Superior temporal gyrus (tissue), 1 donor: ENCODE data around the gene SLC2A14.
"Not testable (repeated sequence)": the region's sequence is repeated elsewhere in the genome, so short reads cannot be mapped to it uniquely, and the experiment has no call there.

Experiments used
- DNase-seq: peaks from one replicate; pipeline ENCODE4 v3.0.0-alpha.2; 2016; ENCODE audit errors: extremely low spot score

SLC2A14 gene

GRCh38 chr12:7869137-7869536 lies 3.6 kb downstream of the SLC2A14 start:
- DNase-seq = no peak

- no peak for DNase-seq
These were observed 4.3 kb downstream of the SLC2A14 start for GRCh38 chr12:7868391-7868790.

GRCh38 chr12:7864601-7865150 lies 8.0 kb downstream of the SLC2A14 start:
- no peak for DNase-seq

GRCh38 chr12:7862814-7863348 lies 9.8 kb downstream of the SLC2A14 start:
- DNase-seq = not testable (repeated sequence)

GRCh38 chr12:7862301-7862700 lies 10.4 kb downstream of the SLC2A14 start:
- not testable (repeated sequence) for DNase-seq

- no peak for DNase-seq
These were observed 13.2 kb downstream of the SLC2A14 start for GRCh38 chr12:7859552-7859951.

GRCh38 chr12:7857971-7858370 lies 14.7 kb downstream of the SLC2A14 start:
- no peak for DNase-seq

GRCh38 chr12:7856516-7856915 lies 16.2 kb downstream of the SLC2A14 start:
- no peak for DNase-seq

- no peak for DNase-seq
These were observed 19.2 kb downstream of the SLC2A14 start for GRCh38 chr12:7853557-7853956.

GRCh38 chr12:7851622-7852081 lies 21.1 kb downstream of the SLC2A14 start:
- DNase-seq = not testable (repeated sequence)

- DNase-seq = not testable (repeated sequence)
These were observed 22.6 kb downstream of the SLC2A14 start for GRCh38 chr12:7850099-7850498.

GRCh38 chr12:7848098-7848422 lies 24.7 kb downstream of the SLC2A14 start:
- DNase-seq = not testable (repeated sequence)

- peak; percentile 43 for DNase-seq
These were observed 25.3 kb downstream of the SLC2A14 start for GRCh38 chr12:7847226-7848097.

- no peak for DNase-seq
These were observed 28.6 kb downstream of the SLC2A14 start for GRCh38 chr12:7844116-7844515.

- not testable (repeated sequence) for DNase-seq
These were observed 29.1 kb downstream of the SLC2A14 start for GRCh38 chr12:7843583-7843982.

- DNase-seq = not testable (repeated sequence)
These were observed 29.6 kb downstream of the SLC2A14 start for GRCh38 chr12:7843149-7843548.

GRCh38 chr12:7842444-7842843 lies 30.3 kb downstream of the SLC2A14 start:
- DNase-seq = not testable (repeated sequence)

GRCh38 chr12:7839848-7840247 lies 32.9 kb downstream of the SLC2A14 start:
- not testable (repeated sequence) for DNase-seq

- DNase-seq = peak; percentile 78
These were observed 33.5 kb downstream of the SLC2A14 start for GRCh38 chr12:7839226-7839625.

- DNase-seq = no peak
These were observed 35.3 kb downstream of the SLC2A14 start for GRCh38 chr12:7837366-7837765.

GRCh38 chr12:7835766-7836165 lies 36.9 kb downstream of the SLC2A14 start:
- no peak for DNase-seq

- no peak for DNase-seq
These were observed 37.6 kb downstream of the SLC2A14 start for GRCh38 chr12:7835116-7835515.

GRCh38 chr12:7834701-7835100 lies 38.0 kb downstream of the SLC2A14 start:
- no peak for DNase-seq
